HG02588 (cell line): ENCODE data around the gene ARPC1A.
A peak's percentile ranks its signal among the peaks of the same experiment; 100 is the strongest.
"Not testable (repeated sequence)": the region's sequence is repeated elsewhere in the genome, so short reads cannot be mapped to it uniquely, and the experiment has no call there.

Source experiments
- ATAC-seq: cut with Tn5 transposase; IDR thresholded peaks from one replicate; pipeline ENCODE4 v1.9.1; 2021; ENCODE audit warnings: mild to moderate bottlenecking, moderate library complexity; ENCODE audit not compliant: unreplicated experiment

The ARPC1A gene

DNA sequence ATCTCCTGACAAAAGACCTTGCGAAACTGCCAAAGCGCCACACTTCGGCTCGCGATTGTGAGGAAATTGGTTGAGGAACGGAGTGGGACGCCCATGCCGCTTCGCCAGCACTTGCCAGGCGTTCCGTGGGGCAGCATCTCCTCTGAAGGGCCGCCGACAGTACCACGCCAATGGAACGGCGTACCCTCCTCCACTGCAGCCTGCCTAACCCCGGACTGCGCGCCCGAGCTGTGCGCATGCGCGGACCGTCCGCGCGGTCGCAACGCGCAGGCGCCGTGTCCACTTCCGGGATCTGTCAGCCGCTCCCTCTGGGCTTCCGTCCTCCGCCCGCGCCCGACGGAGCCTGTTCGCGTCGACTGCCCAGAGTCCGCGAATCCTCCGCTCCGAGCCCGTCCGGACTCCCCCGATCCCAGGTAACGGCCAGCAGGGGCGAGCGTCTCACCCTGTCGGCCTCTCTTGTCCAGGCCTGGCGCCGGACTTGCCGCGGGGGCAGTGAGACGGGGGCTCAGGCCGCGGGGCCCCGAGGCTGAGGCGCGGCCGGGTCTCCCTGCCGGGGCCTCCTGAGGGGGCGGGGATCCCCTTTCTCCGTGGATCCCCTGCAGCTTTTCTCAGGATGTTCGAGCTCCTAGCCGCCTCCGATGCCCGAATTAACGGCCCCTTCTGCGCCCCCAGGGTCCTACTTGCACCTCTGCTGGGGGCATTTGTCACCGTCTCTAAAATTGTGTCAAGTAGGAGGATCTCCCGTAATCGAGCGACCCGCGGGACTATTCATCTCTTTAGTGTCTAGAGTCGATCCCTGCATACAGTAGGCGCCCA is at the start of gene ARPC1A:
ARPC1A (plus strand) TSS at position 307 of the 816 bp plus-strand sequence. CDS start 7,456 bp downstream, outside the sequence.
- peak; percentile 91 for ATAC-seq

DNA sequence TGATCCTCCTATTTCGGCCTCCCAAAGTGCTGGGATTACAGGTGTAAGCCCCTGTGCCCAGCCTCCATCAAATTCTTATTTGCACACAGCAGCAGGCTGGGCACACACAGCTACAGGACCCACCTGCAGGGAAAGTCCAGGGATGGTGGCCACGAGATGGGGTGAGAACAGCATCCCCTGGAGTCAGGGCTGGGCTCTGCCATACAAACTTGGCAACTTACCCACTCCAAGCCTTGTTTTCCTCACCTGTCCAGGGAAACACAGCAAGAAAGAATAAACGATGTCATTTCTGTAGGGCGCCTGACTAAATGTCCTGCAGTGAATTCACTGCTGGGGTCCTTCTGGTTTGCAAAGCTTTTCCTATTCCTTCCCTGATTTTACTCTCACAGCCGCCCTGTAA is 47.5 kb upstream of the ARPC1A start:
- ATAC-seq, result no peak

DNA sequence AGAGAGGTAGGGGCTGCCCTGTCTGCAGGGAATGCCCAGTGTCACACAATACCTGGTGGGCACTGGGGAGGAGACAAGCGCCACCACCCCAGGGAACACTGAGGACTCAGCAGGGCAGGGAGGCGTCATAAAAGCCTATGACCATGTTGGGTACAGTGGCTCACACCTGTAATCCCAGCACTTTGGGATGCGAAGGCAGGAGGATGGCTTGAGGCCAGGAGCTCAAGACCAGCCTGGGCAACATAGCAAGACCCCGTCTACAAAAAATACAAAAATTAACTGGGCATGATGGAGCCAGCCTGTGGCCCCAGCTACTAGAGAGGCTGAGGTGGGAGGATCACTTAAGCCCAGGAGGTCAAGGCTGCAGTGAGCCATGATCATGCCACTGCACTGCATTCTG is 41.5 kb upstream of the ARPC1A start:
- ATAC-seq, result not testable (repeated sequence)

DNA sequence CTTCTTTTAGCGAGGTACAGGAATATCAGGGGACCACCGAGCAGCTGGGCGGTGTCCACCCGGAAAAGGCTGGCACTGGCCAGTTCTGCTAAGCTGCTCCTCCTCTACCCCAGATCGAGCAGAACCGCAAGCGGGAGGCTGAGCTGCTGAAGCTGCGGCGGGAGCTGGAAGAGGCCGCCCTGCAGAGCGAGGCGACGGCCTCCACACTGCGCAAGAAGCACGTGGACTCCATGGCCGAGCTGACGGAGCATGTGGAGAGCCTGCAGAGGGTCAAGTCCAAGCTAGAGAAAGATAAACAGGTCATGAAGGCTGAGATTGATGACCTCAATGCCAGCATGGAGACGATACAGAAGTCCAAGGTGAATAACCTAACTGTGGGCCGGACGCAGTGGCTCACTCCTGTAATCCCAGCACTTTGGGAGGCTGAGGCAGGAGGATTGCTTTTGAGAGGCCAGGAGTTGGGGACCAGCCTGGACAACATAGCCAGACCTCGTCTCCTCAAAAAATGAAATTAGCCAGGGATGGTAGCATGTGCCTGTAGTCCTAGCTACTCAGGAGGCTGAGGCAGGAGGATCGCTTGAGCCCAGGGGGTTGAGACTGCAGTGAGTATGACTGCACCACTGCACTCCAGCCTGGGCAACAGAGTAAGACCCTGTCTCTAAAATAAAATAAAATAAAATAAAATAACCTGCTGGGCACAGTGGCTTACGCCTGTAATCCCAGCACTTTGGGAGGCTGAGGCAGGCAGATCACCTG is 37.7 kb upstream of the ARPC1A start:
- ATAC-seq, result no peak

DNA sequence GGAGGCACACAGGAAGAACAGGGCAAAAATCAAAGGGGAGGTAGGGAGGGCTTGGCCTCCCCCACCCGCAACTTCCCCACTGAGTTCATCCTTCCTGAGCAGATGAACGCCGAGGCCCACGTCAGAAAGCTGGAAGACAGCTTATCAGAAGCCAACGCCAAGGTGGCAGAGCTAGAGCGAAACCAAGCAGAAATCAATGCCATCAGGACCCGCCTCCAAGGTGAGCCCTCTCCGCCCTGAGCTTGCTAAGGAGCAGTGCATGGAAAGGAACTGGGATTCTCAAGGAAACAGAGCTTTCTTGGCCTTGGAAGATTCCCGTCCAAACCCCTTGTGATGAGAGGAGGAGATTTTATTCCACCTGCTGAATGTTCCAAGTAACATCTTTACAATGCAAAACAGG is 36.5 kb upstream of the ARPC1A start:
- ATAC-seq, result no peak

DNA sequence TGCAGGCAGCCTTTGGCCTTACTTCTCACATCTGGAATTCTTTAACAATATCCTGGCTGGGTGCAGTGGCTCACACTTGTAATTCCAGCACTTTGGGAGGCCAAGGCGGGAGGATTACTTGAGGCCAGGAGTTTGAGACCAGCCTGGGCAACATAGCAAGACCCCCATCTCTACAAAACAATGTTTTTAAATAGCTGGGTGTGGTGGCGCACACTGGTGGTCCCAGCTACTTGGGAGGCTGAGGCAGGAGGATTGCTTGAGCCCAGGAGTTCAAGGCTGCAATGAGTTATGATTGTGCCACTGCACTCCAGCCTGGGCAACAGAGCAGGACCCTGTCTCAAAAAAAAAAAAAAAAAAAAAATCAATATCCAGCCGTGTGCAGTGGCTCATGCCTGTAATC is 35.5 kb upstream of the ARPC1A start:
- ATAC-seq, result not testable (repeated sequence)

DNA sequence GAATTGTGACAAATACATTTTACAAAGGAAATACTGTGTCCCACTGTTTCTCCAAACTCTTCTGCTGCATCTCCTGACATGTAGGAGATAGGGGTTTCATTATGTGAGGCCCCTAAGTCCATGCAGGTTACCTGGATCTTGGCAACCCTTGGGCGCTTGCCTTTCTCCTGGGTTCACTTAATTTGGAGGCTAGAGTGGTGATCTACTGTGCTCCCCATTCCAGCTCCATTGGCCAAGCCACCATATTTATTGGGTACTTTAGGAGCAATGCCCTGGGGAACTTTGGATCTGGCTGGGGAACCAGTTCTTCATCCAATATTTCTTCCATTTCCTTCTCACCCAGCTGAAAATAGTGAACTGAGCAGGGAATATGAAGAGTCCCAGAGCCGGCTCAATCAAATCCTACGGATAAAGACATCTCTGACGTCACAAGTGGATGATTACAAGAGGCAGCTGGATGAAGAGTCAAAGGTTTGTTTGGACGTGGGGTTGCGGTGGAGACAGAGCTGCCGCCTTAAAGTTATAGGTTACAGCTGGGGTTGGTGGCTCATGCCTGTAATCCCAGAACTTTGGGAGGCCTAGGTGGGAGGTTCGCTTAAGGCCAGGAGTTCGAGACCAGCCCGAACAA is 34.6 kb upstream of the ARPC1A start:
- ATAC-seq, result no peak

DNA sequence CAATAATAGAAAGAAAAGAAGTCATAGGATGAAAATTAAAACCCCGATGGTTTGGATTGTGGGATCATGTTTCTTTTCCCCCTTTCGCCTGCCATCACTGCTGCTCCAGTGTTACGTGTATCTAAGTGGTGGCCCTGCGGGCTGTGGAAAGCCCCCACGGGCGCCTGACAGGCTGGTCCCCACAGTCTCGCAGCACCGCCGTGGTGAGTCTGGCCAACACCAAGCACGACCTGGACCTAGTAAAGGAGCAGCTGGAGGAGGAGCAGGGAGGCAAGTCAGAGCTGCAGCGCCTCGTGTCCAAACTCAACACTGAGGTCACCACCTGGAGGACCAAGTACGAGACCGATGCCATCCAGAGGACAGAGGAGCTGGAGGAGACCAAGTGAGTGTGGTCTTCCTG is 33.6 kb upstream of the ARPC1A start:
- no peak for ATAC-seq

DNA sequence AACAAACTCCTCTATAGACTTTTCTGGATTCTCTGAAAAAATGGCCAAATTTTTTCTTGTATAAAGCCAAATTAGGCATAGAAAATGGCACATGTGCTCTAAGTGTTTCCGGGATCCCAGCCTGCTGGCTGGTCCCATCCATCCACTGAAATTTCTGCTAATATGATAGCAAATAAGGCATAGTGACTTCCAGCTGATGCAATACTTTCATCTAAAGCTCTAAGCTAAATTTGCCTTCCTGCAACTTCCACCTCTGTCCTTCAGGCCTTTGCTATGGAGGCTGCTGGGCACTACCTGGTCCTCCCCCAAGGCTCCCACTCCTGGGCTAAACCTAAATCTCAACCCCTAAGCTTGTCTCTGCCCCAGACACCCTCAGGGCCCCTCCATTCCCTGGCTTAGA is 32.5 kb upstream of the ARPC1A start:
- no peak for ATAC-seq

DNA sequence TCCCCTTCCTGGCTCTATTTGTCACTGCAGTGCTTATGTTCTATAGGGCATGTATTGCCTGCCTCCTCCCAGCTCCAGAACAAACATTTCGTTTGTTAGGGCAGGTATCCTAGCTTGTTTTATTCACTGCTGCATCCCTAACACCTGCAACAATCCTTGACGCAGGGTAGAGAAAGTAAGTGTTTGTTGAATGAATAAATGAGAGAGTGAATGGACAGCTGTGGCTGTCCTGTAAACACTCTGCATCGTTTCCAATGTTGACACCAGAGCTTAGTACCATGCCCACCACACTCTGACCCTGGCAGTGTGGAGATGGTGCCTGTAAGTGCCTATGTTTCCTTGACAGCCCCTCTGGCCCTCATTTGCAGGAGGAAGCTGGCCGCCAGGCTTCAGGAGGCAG is 32.0 kb upstream of the ARPC1A start:
- no peak for ATAC-seq

DNA sequence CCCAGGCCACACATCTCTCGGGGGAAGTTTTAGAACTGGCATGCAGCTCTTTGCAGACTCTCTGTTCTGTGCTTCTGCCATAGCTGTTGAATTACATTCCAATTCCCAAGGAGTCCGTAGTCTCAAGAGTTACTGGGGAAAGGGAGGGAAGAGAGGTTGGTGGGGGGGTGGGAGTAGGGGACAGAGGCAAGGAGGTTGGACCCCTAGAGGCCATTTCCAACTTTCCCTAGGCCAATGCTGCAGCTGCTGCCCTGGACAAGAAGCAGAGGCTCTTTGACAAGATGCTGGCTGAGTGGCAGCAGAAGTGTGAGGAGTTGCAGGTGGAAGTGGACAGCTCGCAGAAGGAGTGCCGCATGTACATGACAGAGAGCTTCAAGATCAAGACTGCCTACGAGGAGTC is 29.2 kb upstream of the ARPC1A start:
- ATAC-seq, result no peak

DNA sequence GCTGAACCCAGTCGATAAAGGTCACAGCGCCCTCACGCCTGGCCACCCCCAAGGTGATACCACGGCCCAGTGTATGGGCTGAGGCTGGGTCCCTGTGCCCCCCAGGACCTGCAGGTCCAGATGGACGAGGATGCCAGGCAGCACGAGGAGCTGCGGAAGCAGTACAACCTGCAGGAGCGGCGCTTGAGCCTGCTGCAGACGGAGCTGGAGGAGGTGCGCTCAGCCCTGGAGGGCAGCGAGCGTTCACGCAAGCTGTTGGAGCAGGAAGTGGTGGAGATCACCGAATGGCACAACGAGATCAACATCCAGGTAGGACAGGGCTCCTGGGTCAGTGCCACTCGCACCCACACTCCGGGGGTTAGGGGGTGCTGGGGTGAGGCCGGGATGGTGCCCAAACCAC is 24.2 kb upstream of the ARPC1A start:
- no peak for ATAC-seq

DNA sequence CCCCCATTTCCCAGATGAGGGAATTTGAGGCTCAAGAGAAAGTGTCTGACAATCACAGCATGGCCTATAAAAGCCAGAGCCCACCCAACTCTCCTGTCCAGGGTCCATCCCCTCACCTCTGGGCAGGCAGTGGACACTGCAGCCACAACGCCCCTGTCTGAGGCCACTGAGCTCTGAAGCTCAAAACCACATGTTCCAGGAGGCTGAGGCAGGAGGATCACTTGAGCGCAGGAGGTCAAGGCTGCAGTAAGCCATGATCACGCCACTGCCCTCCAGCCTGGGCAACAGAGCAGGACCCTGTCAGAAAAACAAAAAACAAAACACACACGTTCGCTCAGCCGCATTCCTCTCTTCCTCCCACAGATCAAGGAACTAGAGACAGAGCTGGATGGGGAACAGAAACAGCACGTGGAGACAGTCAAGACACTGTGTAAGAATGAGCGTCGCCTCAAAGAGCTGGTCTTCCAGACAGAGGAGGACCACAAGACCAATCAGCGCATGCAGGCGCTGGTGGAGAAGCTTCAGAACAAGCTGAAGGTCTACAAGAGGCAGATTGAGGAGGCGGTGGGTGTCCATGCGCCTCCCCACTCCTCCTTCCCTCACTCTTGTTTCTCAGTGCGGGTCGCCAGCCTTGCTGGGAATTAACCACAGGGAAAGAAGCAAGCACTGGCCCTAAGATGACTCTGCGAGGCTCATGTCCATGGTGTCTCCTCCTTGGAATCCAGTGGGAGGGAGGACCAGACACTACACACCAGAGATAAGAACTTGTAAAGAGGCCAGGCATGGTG is 20.0 kb upstream of the ARPC1A start:
- ATAC-seq, result no peak

DNA sequence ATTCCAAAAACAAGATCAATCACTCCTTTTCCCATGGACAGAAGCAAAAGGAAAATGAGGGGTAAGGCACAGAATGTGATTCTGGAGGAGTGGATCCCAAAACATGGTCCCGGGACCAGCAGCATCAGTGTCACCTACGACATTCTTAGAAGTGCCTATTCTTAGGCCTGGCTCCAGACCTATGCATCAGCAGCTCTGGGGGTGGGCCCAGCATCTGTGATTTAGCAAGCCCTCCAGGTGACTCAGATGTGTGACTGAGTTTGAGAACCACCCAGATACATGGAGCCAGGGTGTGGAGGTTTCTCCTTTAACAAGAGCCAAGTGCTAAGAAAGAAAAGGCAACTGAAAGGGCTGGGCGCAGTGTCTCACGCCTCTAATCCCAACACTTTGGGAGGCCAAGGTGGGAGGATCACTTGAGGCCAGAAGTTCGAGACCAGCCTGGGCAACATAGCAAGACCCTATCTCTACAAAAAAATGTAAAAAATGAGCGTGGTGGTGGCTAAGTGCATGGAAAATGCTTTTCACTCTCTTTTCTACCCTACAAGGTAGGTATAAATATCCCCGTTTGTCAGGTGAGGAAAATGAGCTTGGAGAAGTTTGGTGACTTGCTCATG is 17.1 kb upstream of the ARPC1A start:
- no peak for ATAC-seq

DNA sequence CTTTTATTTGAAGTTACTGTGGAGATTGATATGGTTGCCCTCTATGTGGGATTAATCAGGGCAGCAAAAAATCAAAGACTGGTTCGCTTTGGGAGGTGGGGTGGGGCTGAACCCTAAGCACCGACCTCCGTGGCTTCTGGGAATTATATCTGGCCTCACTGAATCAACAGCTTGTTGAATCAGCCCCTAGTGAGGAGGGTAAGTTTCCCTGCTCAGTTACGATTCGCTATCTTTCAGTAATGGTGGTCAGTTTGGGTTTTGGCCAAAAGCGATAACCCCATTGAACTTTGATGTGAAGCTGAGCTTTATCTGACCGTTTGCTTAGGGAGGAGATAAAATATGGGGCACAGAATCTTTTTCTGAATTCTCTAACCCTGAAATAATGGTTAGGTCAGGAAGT is 16.6 kb upstream of the ARPC1A start:
- no peak for ATAC-seq

DNA sequence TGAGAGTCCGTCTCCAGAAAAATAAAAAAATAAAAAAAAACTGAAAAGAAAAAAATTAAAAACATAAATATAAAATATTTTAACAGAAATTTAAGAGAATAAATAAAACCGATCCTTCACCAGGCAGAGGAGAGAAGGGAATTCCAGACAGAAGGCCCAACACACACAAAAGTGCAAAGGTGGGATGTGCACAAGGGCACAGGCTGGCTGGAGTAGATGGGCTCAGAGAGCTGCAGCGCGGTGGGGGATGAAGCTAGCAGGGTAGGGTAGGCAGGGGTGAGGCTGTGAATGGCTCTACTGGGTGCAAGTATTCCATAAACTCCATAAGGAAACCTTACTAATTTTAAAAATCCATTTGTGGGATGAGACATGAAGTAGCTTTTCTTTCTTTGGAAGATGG is 15.7 kb upstream of the ARPC1A start:
- no peak for ATAC-seq

DNA sequence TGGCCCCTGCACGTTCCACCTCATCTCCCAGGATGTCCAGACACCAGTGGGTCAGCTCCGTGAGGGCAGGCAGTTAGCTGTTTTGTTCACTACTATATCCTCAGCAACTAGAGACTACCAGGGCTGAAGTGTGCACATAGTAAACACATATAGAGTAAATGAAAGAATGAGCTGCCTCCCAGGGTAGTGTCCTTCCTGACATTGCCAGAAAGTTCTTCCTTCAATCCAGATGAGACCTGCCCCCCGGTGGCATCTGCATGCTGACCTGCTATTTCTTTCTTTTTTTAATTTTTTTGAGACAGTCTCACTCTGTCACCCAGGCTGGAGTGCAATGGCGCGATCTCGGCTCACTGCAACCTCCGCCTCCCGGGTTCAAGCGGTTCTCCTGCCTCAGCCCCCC is 14.0 kb upstream of the ARPC1A start:
- no peak for ATAC-seq

DNA sequence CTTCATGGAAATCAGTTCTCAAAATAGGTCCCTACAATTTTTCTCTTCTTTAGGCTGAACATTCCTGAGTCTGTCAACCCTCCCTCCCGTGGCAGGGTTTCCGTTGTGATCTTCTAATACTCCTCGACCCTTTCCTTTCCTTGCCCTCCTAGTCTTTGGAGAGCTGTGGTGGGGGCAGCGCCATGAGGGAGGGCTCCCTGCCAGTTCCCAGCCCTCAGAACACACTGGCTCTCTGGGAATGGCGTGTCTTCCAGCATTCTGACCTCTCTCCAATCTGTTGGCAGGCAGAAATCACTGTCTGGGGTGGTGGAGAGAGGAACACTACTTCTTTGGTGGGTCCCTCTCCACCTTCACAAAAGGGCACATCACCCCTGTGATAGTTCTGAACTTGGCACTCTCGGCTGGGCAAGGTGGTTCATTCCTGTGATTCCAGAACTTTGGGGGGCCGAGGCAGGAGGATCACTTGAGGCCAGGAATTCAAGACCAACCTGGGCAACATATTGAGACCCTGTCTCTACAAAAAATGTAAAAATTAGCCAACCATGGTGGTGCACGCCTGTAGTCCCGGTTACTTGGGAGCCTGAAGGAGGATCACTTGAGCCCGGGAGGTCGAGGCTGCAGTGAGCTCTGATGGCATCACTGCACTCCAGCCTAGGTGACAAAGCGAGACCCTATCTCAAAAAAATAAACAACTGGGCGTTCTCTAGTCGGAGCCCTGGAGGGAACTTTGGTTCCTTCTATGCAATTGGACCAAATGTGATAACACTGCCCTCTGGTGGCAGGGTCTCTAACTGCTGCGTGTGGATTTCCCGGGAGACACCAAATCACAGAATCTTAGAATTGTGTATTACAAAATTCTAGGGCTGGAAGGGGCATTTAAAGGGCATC is 13.1 kb upstream of the ARPC1A start:
- no peak for ATAC-seq

DNA sequence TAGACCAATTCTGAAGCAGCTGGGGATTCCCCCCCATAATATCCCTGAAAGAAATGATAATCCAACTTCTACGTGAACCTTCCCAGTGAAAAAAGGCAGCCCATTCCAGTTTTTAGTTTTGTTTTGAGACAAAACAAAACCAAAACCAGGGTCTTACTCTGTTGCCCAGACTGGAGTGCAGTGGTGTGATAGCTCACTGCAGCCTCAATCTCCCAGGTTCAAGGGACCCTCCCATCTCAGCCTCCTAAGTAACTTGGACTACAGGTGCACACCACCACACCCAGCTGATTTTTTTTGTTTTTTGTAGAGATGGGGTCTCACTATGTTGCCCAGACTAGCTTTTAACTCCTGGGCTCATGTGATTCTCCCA is 12.5 kb upstream of the ARPC1A start:
- no peak for ATAC-seq

DNA sequence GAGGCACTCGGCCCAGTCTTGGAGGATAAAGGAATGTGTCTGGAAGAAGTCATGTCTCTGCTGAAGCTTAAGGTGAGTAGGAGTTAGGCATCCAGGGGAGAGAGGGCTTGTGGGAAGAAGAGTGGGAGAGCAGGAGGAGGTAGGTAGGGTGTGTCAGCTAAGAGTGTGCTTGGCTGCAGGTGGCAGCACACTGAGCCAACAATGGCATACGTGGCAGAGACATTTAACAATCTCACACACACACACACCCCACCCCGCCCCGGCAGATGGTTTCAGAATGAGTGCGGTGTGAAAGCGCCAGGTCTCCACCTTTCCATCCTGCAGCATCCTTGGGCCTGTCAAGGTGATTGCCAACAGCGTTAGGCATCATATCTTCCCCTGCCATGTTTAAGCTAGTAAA is 11.2 kb upstream of the ARPC1A start:
- ATAC-seq, result no peak
